ENCODE measurements around the gene TEP1. TPM values are rescaled to one million over a fixed set of nuclear protein-coding genes. Genes with fewer than 3 reads are reported as not detected.

Gene TEP1
- total and polyA plus RNA-seq, 2 of the 13 experiments (the other 11 are each of a cell fraction or from before 2014, with no cell fraction given) = 11.0 to 12.8 TPM

GRCh38 chr14:20415782-20416206 lies 2.5 kb upstream of the TEP1 start (continued):
- TF ChIP-seq ZNF614 (CRISPR knock-in tag; IDR thresholded peaks at IDR 0.05; ENCODE audit: borderline replicate concordance) = no peak
- 0 out of 2 replicates have a peak, but pooled peaks have one; percentile 20 for TF ChIP-seq FOXA3 (CRISPR knock-in tag; IDR thresholded peaks at IDR 0.05)
- TF ChIP-seq ZNF607 (CRISPR knock-in tag; IDR thresholded peaks at IDR 0.05; ENCODE audit: borderline replicate concordance) = no peak
- TF ChIP-seq SMAD3 (CRISPR knock-in tag; IDR thresholded peaks at IDR 0.05) = no peak
- TF ChIP-seq KAT8 (CRISPR knock-in tag; IDR thresholded peaks at IDR 0.05) = peak; percentile 39; the same call in 1 of the 2 replicates
- no peak for TF ChIP-seq NFE2L2 (IDR thresholded peaks at IDR 0.05; ENCODE audit: low read length)
- no peak for TF ChIP-seq SRY (CRISPR knock-in tag; IDR thresholded peaks at IDR 0.05)
- no peak for TF ChIP-seq MED13 (CRISPR knock-in tag; IDR thresholded peaks at IDR 0.05)
- TF ChIP-seq ZNF792 (CRISPR knock-in tag; IDR thresholded peaks at IDR 0.05) = peak; percentile 67; the same call in 1 of the 2 replicates
- no peak for TF ChIP-seq BRCA1 (CRISPR knock-in tag; IDR thresholded peaks at IDR 0.05)
- TF ChIP-seq SKI (IDR thresholded peaks at IDR 0.05; ENCODE audit: partially characterized antibody) = no peak
- no peak for TF ChIP-seq RORA (CRISPR knock-in tag; IDR thresholded peaks at IDR 0.05)
- TF ChIP-seq ZNF17 (CRISPR knock-in tag; IDR thresholded peaks at IDR 0.05) = no peak
- TF ChIP-seq NR2F2 (IDR thresholded peaks at IDR 0.05; ENCODE audit: borderline replicate concordance, low read depth) = no peak
- TF ChIP-seq HDAC1 (CRISPR knock-in tag; IDR thresholded peaks at IDR 0.05) = 0 out of 2 replicates have a peak, but pooled peaks have one; percentile 24
- no peak for TF ChIP-seq ZNF101 (CRISPR knock-in tag; IDR thresholded peaks at IDR 0.05; ENCODE audit: borderline replicate concordance, low read depth)
- TF ChIP-seq, protein P1, sequence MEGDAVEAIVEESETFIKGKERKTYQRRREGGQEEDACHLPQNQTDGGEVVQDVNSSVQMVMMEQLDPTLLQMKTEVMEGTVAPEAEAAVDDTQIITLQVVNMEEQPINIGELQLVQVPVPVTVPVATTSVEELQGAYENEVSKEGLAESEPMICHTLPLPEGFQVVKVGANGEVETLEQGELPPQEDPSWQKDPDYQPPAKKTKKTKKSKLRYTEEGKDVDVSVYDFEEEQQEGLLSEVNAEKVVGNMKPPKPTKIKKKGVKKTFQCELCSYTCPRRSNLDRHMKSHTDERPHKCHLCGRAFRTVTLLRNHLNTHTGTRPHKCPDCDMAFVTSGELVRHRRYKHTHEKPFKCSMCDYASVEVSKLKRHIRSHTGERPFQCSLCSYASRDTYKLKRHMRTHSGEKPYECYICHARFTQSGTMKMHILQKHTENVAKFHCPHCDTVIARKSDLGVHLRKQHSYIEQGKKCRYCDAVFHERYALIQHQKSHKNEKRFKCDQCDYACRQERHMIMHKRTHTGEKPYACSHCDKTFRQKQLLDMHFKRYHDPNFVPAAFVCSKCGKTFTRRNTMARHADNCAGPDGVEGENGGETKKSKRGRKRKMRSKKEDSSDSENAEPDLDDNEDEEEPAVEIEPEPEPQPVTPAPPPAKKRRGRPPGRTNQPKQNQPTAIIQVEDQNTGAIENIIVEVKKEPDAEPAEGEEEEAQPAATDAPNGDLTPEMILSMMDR (CRISPR knock-in tag; IDR thresholded peaks at IDR 0.05) = peak; percentile 79
- TF ChIP-seq ELF4 (CRISPR knock-in tag; IDR thresholded peaks at IDR 0.05; ENCODE audit: borderline replicate concordance) = no peak
- TF ChIP-seq ZNF335 (CRISPR knock-in tag; IDR thresholded peaks at IDR 0.05) = peak; percentile 95
- no peak for TF ChIP-seq CHCHD3 (CRISPR knock-in tag; IDR thresholded peaks at IDR 0.05)
- TF ChIP-seq BRD4 (CRISPR knock-in tag; IDR thresholded peaks at IDR 0.05) = no peak
- TF ChIP-seq, protein P2, sequence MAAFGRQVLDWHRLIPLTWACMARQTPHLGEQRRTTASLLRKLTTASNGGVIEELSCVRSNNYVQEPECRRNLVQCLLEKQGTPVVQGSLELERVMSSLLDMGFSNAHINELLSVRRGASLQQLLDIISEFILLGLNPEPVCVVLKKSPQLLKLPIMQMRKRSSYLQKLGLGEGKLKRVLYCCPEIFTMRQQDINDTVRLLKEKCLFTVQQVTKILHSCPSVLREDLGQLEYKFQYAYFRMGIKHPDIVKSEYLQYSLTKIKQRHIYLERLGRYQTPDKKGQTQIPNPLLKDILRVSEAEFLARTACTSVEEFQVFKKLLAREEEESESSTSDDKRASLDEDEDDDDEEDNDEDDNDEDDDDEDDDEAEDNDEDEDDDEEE (CRISPR knock-in tag; IDR thresholded peaks at IDR 0.05) = no peak
- no peak for TF ChIP-seq GRHL1 (CRISPR knock-in tag; conservative IDR thresholded peaks at IDR 0.05)
- TF ChIP-seq TBX3 (IDR thresholded peaks at IDR 0.05; ENCODE audit: borderline replicate concordance) = no peak
- TF ChIP-seq ZHX1 (CRISPR knock-in tag; IDR thresholded peaks at IDR 0.05; ENCODE audit: low read depth) = no peak
- TF ChIP-seq MZF1 (CRISPR knock-in tag; IDR thresholded peaks at IDR 0.05; ENCODE audit: borderline replicate concordance) = no peak
